Vagina (tissue), 2 donors: Measurements from ENCODE around the gene SLC36A3.

Experiments used
- POLR2A ChIP-seq, 2 donors: fragments of 450-650 bp; IDR thresholded peaks; one replicate each; pipeline ENCODE4 v1.6.1; 2017; ENCODE audit warnings: antibody characterized with exemption in 2 of 2, mild to moderate bottlenecking in 2 of 2, moderate library complexity in 2 of 2
- POLR2AphosphoS5 ChIP-seq, 2 donors: sonication (generic); formaldehyde crosslinking; IDR thresholded peaks; one replicate each; pipeline ENCODE4 v1.9.0; 2017; ENCODE audit warnings: antibody characterized with exemption in 2 of 2, mild to moderate bottlenecking in 2 of 2, low read depth in 1 of 2; ENCODE audit not compliant: insufficient read depth in 1 of 2

DNA sequence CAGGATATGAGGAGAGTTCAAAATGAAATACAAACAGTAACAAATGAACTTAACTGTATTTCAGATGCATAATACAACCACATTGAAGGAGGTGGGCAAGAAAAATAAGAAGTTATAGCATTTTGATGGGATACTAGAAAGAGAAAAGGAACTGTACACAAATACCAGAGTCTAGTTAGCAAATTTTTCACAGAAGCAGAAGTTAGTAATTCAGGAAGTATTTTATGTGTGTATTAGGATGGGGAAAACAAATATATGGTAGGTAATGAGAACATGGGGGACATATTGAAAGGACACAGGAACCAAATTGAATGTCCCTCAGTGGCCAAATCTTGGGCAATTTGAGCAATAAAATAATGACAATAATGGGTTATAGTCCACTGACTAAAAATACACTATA, 32.2 kb downstream of the SLC36A3 start:
- no peak for TF ChIP-seq POLR2A (IDR thresholded peaks at IDR 0.05)
- no peak for TF ChIP-seq POLR2AphosphoS5 (IDR thresholded peaks at IDR 0.05; ENCODE audit: insufficient read depth in 1 of 2, low read depth in 1 of 2)
